Muscle layer of duodenum (tissue), 2 donors: ENCODE measurements around the gene SAMD4A.
A peak's percentile ranks its signal among the peaks of the same experiment; 100 is the strongest.

Source experiments
- H3K27ac ChIP-seq: one replicate; pipeline ENCODE4 v1.7.0; 2013; ENCODE audit warnings: mild to moderate bottlenecking, low read length
- H3K27me3 ChIP-seq: one replicate; pipeline ENCODE4 v1.7.0; 2013; ENCODE audit warnings: low read depth, mild to moderate bottlenecking, control low read depth, low read length
- H3K36me3 ChIP-seq, 2 donors: one replicate each; pipeline ENCODE4 v1.7.0; 2013; ENCODE audit warnings: low read length in 2 of 2, control low read depth in 1 of 2, mild to moderate bottlenecking in 1 of 2; ENCODE audit not compliant: insufficient read depth in 2 of 2, control insufficient read depth in 1 of 2
- H3K4me1 ChIP-seq, 2 donors: one replicate each; pipeline ENCODE4 v1.7.0; 2013; ENCODE audit warnings: low read length in 2 of 2, mild to moderate bottlenecking in 2 of 2, control low read depth in 1 of 2, moderate library complexity in 1 of 2; ENCODE audit not compliant: insufficient read depth in 2 of 2, control insufficient read depth in 1 of 2
- H3K4me3 ChIP-seq, 2 donors: one replicate each; pipeline ENCODE4 v1.7.0; 2013; ENCODE audit warnings: low read length in 2 of 2, low read depth in 1 of 2, mild to moderate bottlenecking in 1 of 2
- H3K9me3 ChIP-seq, 2 donors: one replicate each; pipeline ENCODE4 v1.7.0; 2013; ENCODE audit warnings: low read length in 2 of 2, control low read depth in 1 of 2, mild to moderate bottlenecking in 1 of 2; ENCODE audit not compliant: control insufficient read depth in 1 of 2
- donor health status: healthy.

Gene SAMD4A

DNA sequence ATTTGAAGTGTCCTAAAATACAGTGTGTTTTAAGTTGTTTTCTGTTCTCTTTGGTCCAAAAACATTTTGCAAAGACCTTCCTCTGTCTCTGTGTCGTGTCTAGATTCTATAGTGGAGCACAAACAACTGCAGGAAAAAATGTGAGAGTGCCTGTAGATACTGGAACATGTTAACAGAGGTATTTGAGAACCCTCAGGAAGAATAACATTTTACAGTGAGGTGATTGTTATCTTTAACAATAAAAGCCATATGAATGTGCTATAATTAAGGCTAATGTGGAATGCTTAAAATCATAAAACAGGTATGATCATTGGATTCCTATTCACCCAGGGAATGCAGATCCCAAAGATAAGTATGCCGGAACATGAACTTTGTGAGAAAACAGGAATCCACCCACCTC lies 98.0 kb downstream of the SAMD4A start:
- H3K27me3 ChIP-seq = no peaks in the 10 kb centered on the region
- H3K36me3 ChIP-seq = no peaks in the 10 kb centered on the region
- H3K27ac ChIP-seq = no peak overlapping the region
- no peaks in the 10 kb centered on the region for H3K4me1 ChIP-seq
- no peak overlapping the region for H3K4me3 ChIP-seq
- no peaks in the 10 kb centered on the region for H3K9me3 ChIP-seq

GRCh38 chr14:54665946-54666345 lies 99.0 kb downstream of the SAMD4A start:
- Histone ChIP-seq H3K36me3 (no peaks in the 10 kb centered on the region), H3K9me3 (no peaks in the 10 kb centered on the region), H3K4me1 (peaks cover 0 to 9% of the 10 kb centered on the region in 2 donors), H3K27ac (no peak overlapping the region), H3K27me3 (no peaks in the 10 kb centered on the region), H3K4me3 (no peak overlapping the region)

DNA sequence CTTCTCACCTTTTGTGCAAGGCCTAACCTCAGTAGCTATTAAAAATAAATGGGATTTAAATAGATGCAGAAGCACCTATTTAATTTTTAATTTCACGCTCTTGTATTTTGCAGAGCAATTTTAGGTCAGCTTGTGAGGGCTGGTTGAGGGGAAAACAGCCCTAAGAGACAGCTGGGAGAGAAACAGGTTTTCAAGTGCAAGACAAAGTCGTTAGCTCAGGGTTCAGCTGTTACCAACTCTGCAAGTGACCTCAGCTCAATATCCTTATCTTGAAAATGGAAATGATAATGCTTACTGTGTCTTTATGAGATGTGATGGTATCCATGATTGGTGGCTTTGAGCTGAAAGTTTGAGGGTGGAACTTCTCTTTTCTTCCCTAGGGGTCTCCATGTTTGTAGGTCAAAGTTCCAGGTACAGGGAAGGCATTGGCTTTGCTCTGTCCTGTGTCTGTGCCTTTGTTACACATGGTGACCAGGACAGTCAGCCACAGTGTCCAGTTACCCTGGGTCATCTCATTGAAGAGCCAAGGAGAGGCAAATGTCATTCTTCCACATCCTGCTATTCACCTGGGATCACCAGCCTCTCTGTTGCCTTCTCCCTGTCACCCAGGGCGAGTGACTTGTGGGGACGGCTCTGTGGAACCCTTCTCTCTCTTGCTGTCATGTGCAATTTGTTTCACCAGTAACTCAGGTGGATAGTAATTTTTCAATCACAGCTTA lies 100.3 kb downstream of the SAMD4A start:
- H3K27me3 ChIP-seq = no peaks in the 10 kb centered on the region
- H3K27ac ChIP-seq = no peak overlapping the region
- H3K9me3 ChIP-seq = no peaks in the 10 kb centered on the region
- H3K4me1 ChIP-seq = peaks cover 0 to 9% of the 10 kb centered on the region in 2 donors
- no peaks in the 10 kb centered on the region for H3K36me3 ChIP-seq
- H3K4me3 ChIP-seq = no peak overlapping the region

DNA sequence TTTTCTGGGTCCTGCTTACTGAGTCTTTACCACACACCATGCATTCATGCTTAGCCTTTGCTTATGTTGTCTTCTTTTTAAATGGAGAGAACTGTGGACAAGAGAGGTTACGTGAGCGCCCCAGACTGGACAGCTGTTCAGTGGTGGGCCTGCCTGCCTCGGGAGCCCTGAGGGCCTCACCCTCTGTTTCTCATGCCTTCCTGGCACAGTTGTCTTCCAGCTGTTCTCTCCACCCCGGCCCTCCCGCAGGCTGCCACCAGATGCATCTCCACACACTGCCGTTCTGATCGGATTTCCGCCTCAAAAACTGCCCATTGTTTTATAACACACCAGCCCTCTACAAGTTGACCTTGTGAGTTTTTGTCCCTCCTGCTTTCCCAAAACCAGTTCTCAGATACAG lies 100.8 kb downstream of the SAMD4A start:
- Histone ChIP-seq H3K27ac (no peak overlapping the region), H3K4me3 (no peak overlapping the region), H3K27me3 (no peaks in the 10 kb centered on the region), H3K9me3 (no peaks in the 10 kb centered on the region), H3K36me3 (no peaks in the 10 kb centered on the region), H3K4me1 (peaks cover 0 to 9% of the 10 kb centered on the region in 2 donors)

DNA sequence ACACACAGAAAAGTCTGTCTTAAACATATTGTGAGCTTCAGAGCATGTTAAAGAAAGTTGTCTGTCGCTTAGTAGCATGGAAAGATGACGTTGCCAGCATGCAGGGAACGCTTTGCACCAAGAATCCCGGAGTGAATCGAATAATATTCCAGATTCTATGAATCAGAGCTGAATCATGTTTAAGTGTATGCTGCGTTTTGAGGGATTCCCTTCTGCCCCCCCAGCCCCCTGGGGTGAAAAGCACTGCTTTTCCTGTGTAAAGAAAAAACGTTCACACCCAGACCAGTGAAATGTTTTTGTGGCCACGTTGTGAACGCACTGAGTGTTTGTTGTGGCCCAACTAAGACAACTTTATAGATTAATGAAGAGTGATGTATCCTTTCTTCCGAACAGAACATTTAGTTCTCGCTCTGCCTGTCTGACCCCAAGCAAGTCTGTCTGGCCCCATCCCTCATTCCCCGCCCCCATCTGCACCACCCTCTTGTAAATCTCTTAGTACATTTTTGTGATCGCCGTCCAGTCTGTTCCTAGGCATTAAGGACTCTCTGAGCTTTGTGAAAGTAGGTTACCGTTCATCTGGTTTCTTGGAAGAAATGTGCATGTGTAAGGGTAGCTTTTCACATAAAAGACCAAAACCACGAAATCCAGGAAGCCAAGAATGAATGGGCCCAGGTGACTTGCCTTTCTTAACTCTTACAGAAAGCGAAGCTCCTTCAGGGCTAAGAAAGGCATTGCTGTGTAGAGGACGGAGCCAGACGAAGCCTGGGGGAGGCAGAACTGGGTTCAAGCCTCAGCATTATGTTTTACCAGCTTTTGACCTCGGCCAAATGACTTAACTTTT lies 103.0 kb downstream of the SAMD4A start:
- Histone ChIP-seq H3K27ac (no peak overlapping the region), H3K9me3 (no peaks in the 10 kb centered on the region), H3K36me3 (no peaks in the 10 kb centered on the region), H3K4me3 (no peak overlapping the region), H3K27me3 (no peaks in the 10 kb centered on the region), H3K4me1 (peaks cover 0 to 19% of the 10 kb centered on the region in 2 donors)

DNA sequence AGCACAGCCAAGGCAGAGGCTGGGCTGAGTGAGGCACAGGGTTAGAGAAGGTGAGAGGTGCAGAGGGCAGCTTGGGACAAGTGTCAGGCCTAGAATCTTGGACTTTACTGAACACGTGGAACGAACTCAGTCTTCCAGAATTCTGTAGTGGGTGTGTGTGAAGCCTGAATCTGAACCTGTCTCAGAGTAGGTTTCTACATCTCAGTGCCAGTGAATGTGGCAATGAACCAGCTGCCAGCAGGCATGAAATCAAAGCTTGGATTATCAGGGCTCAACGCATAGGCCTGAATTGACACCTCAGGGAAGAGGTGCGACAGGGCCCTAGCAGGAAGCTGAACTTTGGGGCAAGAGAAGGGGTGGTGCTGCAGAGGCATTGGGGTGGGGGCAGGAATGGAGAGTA lies 104.6 kb downstream of the SAMD4A start:
- H3K9me3 ChIP-seq = no peaks in the 10 kb centered on the region
- H3K4me1 ChIP-seq = peaks cover 0 to 19% of the 10 kb centered on the region in 2 donors
- H3K27ac ChIP-seq = no peak overlapping the region
- no peaks in the 10 kb centered on the region for H3K27me3 ChIP-seq
- no peak overlapping the region for H3K4me3 ChIP-seq
- no peaks in the 10 kb centered on the region for H3K36me3 ChIP-seq

- Histone ChIP-seq H3K27ac (peak overlapping the region; percentile 74), H3K4me1 (peaks cover 0 to 19% of the 10 kb centered on the region in 2 donors)
Observed at GRCh38 chr14:54672181-54672580, 105.3 kb downstream of the SAMD4A start.

DNA sequence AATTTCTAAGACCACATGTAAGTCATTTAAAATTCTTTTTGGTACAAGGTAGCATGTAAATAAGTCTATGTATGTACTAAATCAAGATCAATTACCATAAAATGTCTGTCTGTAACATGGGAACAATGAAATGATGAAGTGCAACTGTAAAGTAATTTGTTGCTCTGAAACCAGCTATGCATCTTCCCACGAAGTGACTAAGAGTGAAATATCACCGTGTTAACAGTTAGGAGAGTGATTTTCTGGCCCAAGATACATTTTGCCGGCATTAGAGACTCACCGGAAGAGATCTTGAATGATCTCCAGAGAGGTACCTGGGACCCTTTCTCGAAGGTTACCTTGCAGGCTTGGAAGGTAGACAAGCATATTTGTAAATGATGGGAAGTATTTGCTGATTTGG lies 105.8 kb downstream of the SAMD4A start:
- Histone ChIP-seq H3K9me3 (no peaks in the 10 kb centered on the region), H3K36me3 (no peaks in the 10 kb centered on the region), H3K4me1 (peaks cover 0 to 19% of the 10 kb centered on the region in 2 donors), H3K27ac (peak overlapping the region; percentile 74), H3K4me3 (no peak overlapping the region), H3K27me3 (no peaks in the 10 kb centered on the region)

More at GRCh38 chr14:54672181-54672580, 105.3 kb downstream of the SAMD4A start:
- Histone ChIP-seq H3K9me3 (no peaks in the 10 kb centered on the region), H3K36me3 (no peaks in the 10 kb centered on the region), H3K27me3 (no peaks in the 10 kb centered on the region), H3K4me3 (no peak overlapping the region)

GRCh38 chr14:54673193-54674045 lies 106.5 kb downstream of the SAMD4A start:
- Histone ChIP-seq H3K27ac (peak overlapping the region; percentile 74), H3K4me3 (peak overlapping the region in 1 of 2 donors; percentile 36), H3K36me3 (no peaks in the 10 kb centered on the region), H3K27me3 (no peaks in the 10 kb centered on the region), H3K4me1 (peaks cover 0 to 19% of the 10 kb centered on the region in 2 donors), H3K9me3 (no peaks in the 10 kb centered on the region)

- no peaks in the 10 kb centered on the region for H3K27me3 ChIP-seq
Observed at GRCh38 chr14:54674046-54674741, 107.3 kb downstream of the SAMD4A start.

More at GRCh38 chr14:54674046-54674741, 107.3 kb downstream of the SAMD4A start:
- Histone ChIP-seq H3K27ac (peak overlapping the region; percentile 74), H3K36me3 (no peaks in the 10 kb centered on the region), H3K9me3 (no peaks in the 10 kb centered on the region), H3K4me3 (no peak overlapping the region), H3K4me1 (peaks cover 0 to 19% of the 10 kb centered on the region in 2 donors)
